C4-2B (cell line): ENCODE measurements around the gene CARMIL1.

ENCODE experiments used
- CTCF ChIP-seq: fragments of 450-650 bp; conservative IDR thresholded peaks from 2 replicates; pipeline ENCODE4 v1.5.1; 2017; ENCODE audit warnings: mild to moderate bottlenecking
- ZFX ChIP-seq: fragments of 450-650 bp; IDR thresholded peaks from 2 replicates; pipeline ENCODE4 v1.6.1; 2017

- no peak for TF ChIP-seq CTCF
- no peak for TF ChIP-seq ZFX
These were observed 233.4 kb downstream of the CARMIL1 start for GRCh38 chr6:25512560-25512959.
